Smooth muscle cell (in vitro differentiated cells): ENCODE data around the gene ZNF772. TPM values are rescaled to one million over a fixed set of nuclear protein-coding genes. Genes with fewer than 3 reads are reported as not detected.

Experiments
- DNase-seq: peaks from one replicate; lab custom pipeline; 2025; ENCODE audit not compliant: unreplicated experiment; lab: John Stamatoyannopoulos, UW
- H2AFZ ChIP-seq: fragments of 200-600 bp; sonication (generic); 2 replicates; pipeline ENCODE4 v1.6.0; 2016; ENCODE audit warnings: antibody characterized with exemption, low read depth, mild to moderate bottlenecking
- H3F3A ChIP-seq: fragments of 200-600 bp; sonication (generic); 2 replicates; pipeline ENCODE4 v1.6.0; 2017; ENCODE audit warnings: antibody characterized with exemption, low read depth
- H3K27ac ChIP-seq: fragments of 200-600 bp; sonication (generic); 2 replicates; pipeline ENCODE4 v1.5.1; 2016; ENCODE audit warnings: low read depth, mild to moderate bottlenecking
- H3K27me3 ChIP-seq: fragments of 200-600 bp; sonication (generic); 2 replicates; pipeline ENCODE4 v1.6.1; 2016; ENCODE audit warnings: low read depth, mild to moderate bottlenecking
- H3K36me3 ChIP-seq: fragments of 200-600 bp; sonication (generic); 2 replicates; pipeline ENCODE4 v1.5.1; 2016; ENCODE audit warnings: low read depth
- H3K4me1 ChIP-seq: fragments of 200-600 bp; sonication (generic); 2 replicates; pipeline ENCODE4 v1.5.1; 2016; ENCODE audit warnings: low read depth
- H3K4me2 ChIP-seq: fragments of 200-600 bp; sonication (generic); 2 replicates; pipeline ENCODE4 v1.6.0; 2016; ENCODE audit warnings: mild to moderate bottlenecking
- H3K4me3 ChIP-seq: fragments of 200-600 bp; sonication (generic); 2 replicates; pipeline ENCODE4 v1.5.1; 2016; ENCODE audit warnings: mild to moderate bottlenecking
- H3K79me2 ChIP-seq: fragments of 200-600 bp; sonication (generic); 2 replicates; pipeline ENCODE4 v1.6.0; 2016; ENCODE audit warnings: low read depth, mild to moderate bottlenecking
- H3K9ac ChIP-seq: fragments of 200-600 bp; sonication (generic); 2 replicates; pipeline ENCODE4 v1.6.0; 2016; ENCODE audit warnings: low read depth
- H3K9me3 ChIP-seq: fragments of 200-600 bp; sonication (generic); replicated peaks from 2 replicates; pipeline ENCODE4 v1.5.1; 2016; ENCODE audit warnings: low read depth
- H4K20me1 ChIP-seq: fragments of 200-600 bp; sonication (generic); 2 replicates; pipeline ENCODE4 v1.6.0; 2016; ENCODE audit warnings: low read depth
- WGBS: methylation state at CpG from one replicate; pipeline ENCODE4 v1.1.7; 2016; ENCODE audit warnings: low lambda C conversion rate; 5-methylcytosine and 5-hydroxymethylcytosine counted together
- polyA plus RNA-seq: library from polyadenylated mRNA; unstranded; fragments of >200 nt; fragmentation: Nextera tagmentation; extraction: Ambion mirVana; gene quantifications from 2 replicates; pipeline ENCODE4 v1.2.1, GENCODE V29; 2016
- total RNA-seq: library from RNA; depleted of rRNA; stranded (reverse); fragments of >200 nt; gene quantifications from 2 replicates; pipeline ENCODE4 v1.2.3, GENCODE V29; 2014
- TF ChIP-seq, protein P1 (sequence below): fragments of 200-600 bp; sonication (generic); IDR thresholded peaks from 2 replicates; pipeline ENCODE4 v1.5.1; 2017; ENCODE audit warnings: borderline replicate concordance, mild to moderate bottlenecking, antibody characterized with exemption; ENCODE audit not compliant: insufficient read depth, poor library complexity, severe bottlenecking

The ZNF772 gene
- total and polyA plus RNA-seq, 2 experiments from 2014 or later: 1.4 to 8.2 TPM

DNA sequence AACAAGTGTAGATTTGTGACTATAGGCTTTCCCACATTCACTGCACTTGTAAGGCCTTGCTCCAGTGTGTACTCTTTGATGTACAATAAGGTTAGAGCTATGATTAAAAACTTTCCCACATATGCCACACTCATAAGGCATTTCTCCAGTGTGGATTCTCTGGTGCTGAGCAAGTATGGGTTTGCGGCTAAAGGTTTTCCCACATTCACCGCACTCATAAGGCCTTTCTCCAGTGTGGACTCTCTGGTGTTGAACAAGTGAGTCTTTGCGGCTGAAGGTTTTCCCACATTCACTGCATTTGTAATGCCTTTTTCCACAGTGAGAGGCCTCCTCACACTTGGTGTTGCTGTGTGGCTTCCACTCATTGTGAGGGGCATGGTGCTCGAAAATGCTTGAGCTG lies 3.7 kb downstream of the ZNF772 start:
- H3K27me3 ChIP-seq: no peaks in the 10 kb centered on the region
- H3K79me2 ChIP-seq: peaks cover 15% of the 10 kb centered on the region
- no peak overlapping the region for H3K4me3 ChIP-seq
- H3K9ac ChIP-seq: no peak overlapping the region
- H3K27ac ChIP-seq: no peak overlapping the region
- no peak overlapping the region for H2AFZ ChIP-seq
- H3F3A ChIP-seq: no peaks in the 10 kb centered on the region
- H4K20me1 ChIP-seq: no peaks in the 10 kb centered on the region
- 99% methylated on average over 4 of the region's 4 CpGs for WGBS
- peaks cover 45% of the 10 kb centered on the region for H3K36me3 ChIP-seq
- H3K4me1 ChIP-seq: peaks cover 3% of the 10 kb centered on the region
- TF ChIP-seq, protein P1, sequence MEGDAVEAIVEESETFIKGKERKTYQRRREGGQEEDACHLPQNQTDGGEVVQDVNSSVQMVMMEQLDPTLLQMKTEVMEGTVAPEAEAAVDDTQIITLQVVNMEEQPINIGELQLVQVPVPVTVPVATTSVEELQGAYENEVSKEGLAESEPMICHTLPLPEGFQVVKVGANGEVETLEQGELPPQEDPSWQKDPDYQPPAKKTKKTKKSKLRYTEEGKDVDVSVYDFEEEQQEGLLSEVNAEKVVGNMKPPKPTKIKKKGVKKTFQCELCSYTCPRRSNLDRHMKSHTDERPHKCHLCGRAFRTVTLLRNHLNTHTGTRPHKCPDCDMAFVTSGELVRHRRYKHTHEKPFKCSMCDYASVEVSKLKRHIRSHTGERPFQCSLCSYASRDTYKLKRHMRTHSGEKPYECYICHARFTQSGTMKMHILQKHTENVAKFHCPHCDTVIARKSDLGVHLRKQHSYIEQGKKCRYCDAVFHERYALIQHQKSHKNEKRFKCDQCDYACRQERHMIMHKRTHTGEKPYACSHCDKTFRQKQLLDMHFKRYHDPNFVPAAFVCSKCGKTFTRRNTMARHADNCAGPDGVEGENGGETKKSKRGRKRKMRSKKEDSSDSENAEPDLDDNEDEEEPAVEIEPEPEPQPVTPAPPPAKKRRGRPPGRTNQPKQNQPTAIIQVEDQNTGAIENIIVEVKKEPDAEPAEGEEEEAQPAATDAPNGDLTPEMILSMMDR: no peak
- no peak overlapping the region for H3K4me2 ChIP-seq
- peaks cover 65% of the 10 kb centered on the region for H3K9me3 ChIP-seq
- no peak for DNase-seq

DNA sequence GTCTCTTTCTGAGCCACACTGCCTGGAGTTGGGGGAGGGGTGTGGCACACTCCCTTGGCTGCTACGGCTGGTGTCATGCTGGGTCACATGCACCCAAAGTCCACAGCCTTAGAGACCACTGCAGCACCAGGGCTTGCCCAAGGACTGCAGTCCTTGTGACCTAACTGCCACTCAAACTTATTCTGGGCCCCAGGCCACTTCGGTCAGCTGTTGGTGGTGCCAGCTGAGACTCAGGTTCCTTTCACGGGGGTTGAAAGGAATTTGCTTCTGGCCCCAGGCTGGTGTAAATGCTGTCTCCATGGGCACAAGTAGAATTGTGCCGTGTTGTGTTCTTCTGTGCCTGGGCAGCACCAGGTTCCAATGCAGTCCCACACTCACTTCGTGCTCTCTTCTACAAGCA lies 10.9 kb downstream of the ZNF772 start:
- H3K27me3 ChIP-seq: no peaks in the 10 kb centered on the region
- peaks cover 48% of the 10 kb centered on the region for H3K9me3 ChIP-seq

DNA sequence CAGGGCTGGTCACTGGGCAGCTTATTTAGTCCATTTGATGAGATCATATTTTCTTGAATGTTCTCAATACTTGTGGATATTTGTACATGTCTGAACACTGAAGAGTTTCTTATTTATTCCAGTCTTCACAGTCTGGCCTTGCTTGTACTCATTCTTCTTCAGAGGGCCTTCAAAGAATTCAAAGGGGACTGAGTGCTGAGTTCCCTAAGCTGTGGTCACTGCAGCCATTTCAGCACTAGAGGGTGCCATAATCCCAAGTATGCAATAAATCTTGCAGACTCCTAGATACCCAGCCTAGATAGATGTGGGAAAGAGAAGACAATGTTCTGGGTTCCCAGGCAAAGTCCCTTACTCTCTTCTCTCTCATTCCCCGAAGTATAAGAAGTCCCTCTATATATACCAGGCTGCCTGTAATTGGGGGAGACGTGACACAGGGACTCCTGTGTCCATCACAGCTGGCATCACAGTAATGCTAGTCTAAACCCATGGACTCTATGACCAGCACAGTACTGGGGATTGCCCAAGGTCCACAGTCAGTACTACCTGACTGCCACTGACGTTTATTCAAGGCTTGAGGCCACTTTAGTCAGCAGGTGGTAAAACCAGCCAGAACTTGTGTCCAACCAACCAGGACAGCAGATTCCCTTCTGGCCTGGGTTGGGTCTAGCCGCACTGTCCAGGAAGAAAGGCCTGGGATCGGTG lies 11.5 kb downstream of the ZNF772 start:
- Histone ChIP-seq H4K20me1 (no peaks in the 10 kb centered on the region), H3F3A (no peaks in the 10 kb centered on the region), H3K79me2 (peaks cover 15% of the 10 kb centered on the region), H3K4me1 (no peaks in the 10 kb centered on the region), H3K9me3 (peaks cover 41% of the 10 kb centered on the region), H3K27me3 (no peaks in the 10 kb centered on the region), H2AFZ (no peak overlapping the region), H3K27ac (no peak overlapping the region), H3K9ac (no peak overlapping the region), H3K4me2 (no peak overlapping the region), H3K4me3 (no peak overlapping the region), H3K36me3 (peaks cover 38% of the 10 kb centered on the region)
- WGBS: 96% methylated on average over 5 of the region's 5 CpGs
- DNase-seq: no peak
- TF ChIP-seq, protein P1: no peak

More for the DNA sequence above, 10.9 kb downstream of the ZNF772 start:
- Histone ChIP-seq H4K20me1 (no peaks in the 10 kb centered on the region), H3F3A (no peaks in the 10 kb centered on the region), H3K36me3 (peaks cover 44% of the 10 kb centered on the region), H3K4me2 (no peak overlapping the region), H3K4me1 (no peaks in the 10 kb centered on the region), H3K9ac (no peak overlapping the region), H3K27ac (no peak overlapping the region), H3K4me3 (no peak overlapping the region), H2AFZ (no peak overlapping the region), H3K79me2 (peaks cover 15% of the 10 kb centered on the region)
- 98% methylated on average over 5 of the region's 5 CpGs for WGBS
- TF ChIP-seq, protein P1: no peak
- DNase-seq: no peak

DNA sequence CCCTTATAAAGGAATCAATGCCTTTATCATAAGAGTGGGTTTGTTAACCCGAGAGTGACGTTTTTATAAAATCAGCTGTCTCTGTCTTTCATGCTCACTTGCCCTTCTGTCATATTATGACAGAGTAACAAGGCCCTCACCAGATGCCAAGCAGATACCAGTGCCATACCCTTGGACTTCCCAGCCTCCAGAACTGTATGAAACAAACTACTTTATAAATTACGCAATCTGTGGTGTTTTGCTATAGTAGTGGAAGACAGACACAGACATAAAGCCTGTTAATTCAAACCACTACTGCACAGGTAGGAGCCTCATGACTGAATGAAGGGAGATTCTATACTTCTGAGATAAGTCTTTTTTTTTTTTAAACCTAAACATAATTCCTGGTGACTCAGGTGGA lies 25.1 kb downstream of the ZNF772 start:
- Histone ChIP-seq H3K27ac (no peak overlapping the region), H2AFZ (no peak overlapping the region), H3K36me3 (no peaks in the 10 kb centered on the region), H4K20me1 (no peaks in the 10 kb centered on the region), H3F3A (no peaks in the 10 kb centered on the region), H3K4me2 (no peak overlapping the region), H3K9me3 (no peaks in the 10 kb centered on the region), H3K79me2 (no peaks in the 10 kb centered on the region), H3K27me3 (no peaks in the 10 kb centered on the region), H3K9ac (no peak overlapping the region), H3K4me1 (no peaks in the 10 kb centered on the region), H3K4me3 (no peak overlapping the region)
- TF ChIP-seq, protein P1: no peak
- no peak for DNase-seq
- 100% methylated on average over 3 of the region's 3 CpGs for WGBS
